Epithelial cell of esophagus (primary cell): ENCODE measurements around the gene ASB1.

Experiments used
- DNase-seq: peaks from one replicate; pipeline ENCODE4 v3.0.0; 2010; ENCODE audit warnings: low read depth
- H3K4me3 ChIP-seq: 2 replicates; pipeline ENCODE4 v1.5.1; 2011; ENCODE audit warnings: mild to moderate bottlenecking, low read length, control low read depth
- CTCF ChIP-seq: IDR thresholded peaks from 2 replicates; pipeline ENCODE4 v1.5.1; 2011; ENCODE audit warnings: low read depth, mild to moderate bottlenecking, low read length, control low read depth, inconsistent platforms; ENCODE audit not compliant: insufficient read depth; ENCODE audit errors: missing control alignments

Gene ASB1

GRCh38 chr2:238426568-238427434, at the start of gene ASB1:
ASB1 (plus strand) TSS chr2:238426927; CDS start chr2:238427071, 144 bp downstream.
- TF ChIP-seq CTCF, result no peak
- peak; percentile 86 for DNase-seq
- H3K4me3 ChIP-seq, result peak within 1 kb of the TSS; percentile 86

DNA sequence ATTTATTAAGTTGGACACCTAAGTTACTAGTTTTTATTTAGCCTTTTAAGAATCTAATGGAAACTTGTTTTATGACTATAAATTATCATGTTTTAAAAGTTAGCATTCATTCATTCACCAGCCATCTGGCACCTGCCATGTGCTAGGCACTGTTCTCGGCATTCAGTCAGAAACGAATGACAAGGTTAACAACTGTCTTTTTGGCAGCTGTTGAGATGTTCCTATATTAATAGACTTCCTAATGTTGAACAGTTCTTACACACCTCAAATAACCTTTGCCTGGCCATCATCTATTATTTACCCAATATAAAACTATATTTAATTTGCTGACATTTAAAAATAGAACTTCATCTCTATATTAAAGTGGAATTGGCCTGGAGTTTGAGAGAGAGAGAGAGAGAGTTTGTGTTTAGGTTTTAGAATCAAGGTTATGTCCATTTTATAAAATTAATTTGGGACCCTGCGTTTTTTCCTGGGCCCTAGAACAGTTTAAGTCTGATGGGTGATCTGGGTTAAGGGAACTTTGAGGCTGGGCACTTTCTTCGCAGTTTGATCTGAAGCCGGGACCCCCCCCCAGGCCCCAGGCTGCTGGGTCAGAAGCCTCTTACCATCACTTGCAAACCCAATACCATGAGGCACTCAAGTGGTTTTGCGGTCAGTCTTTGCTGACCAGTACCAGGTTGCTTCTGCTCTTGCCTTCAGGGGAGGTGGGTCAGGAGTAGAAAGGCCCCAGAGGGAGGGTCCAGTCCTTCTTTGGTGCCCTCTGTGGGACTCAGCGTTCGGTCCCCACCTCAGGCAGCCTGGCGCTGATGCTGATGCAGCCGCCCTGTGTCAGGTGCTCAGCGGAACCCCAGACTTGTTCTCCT, 48.3 kb upstream of the ASB1 start:
- peak; percentile 19 for DNase-seq
- TF ChIP-seq CTCF, result no peak

GRCh38 chr2:238379096-238379810, 47.5 kb upstream of the ASB1 start:
- peak; percentile 69 for DNase-seq
- no peak overlapping the region for H3K4me3 ChIP-seq
- no peak for TF ChIP-seq CTCF

More for the DNA sequence above, 48.3 kb upstream of the ASB1 start:
- no peak overlapping the region for H3K4me3 ChIP-seq

DNA sequence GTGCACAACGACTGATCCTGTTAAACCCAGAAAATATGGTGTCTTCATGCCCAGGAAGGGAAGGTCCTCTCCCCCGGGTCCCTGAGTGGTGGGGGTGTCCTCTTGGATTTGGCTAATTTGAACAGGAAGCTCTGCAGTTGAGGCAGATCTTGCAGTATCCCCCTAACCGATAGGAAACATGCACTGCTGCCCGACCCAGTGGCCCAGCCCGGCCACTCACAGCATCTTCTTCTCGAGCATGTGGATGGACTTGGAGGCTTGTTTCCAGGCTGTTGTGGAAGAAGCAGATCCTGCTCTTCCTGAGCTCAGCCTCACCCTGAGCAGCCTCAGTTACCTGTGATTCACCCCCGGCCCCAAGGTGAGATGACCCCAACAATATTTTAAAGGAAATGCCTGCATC, 46.4 kb upstream of the ASB1 start:
- no peak overlapping the region for H3K4me3 ChIP-seq
- TF ChIP-seq CTCF, result no peak
- DNase-seq, result no peak

DNA sequence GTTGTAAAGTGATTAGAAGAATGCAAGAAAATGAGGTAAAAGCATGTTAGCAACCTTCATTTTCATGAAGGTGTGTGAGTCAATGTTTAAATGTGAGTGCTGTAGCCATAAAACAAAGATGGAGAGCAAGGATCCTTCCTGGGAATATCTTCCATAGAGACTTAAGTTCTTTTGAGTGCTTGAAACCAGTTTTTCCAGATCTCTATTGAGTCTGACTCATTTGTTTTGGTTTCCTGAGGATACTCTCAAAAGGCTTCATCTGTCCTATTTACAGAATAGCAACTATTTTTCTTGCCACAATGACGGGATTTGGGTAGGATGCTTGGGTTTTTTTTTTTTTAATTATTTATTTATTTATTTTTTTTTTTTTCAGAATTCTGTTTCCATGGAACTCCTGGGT, 45.9 kb upstream of the ASB1 start:
- peak; percentile 95 for DNase-seq
- no peak for TF ChIP-seq CTCF
- H3K4me3 ChIP-seq, result no peak overlapping the region

GRCh38 chr2:238381341-238382115, 45.2 kb upstream of the ASB1 start:
- no peak for TF ChIP-seq CTCF
- DNase-seq, result no peak
- no peak overlapping the region for H3K4me3 ChIP-seq
